CD14-positive monocyte (primary cell): ENCODE measurements around the gene TSSK1B. TPM values are rescaled to one million over a fixed set of nuclear protein-coding genes. Genes with fewer than 3 reads are reported as not detected.

Experiments
- DNase-seq, 3 donors: peaks; one replicate each; pipeline ENCODE4 v3.0.0-alpha.2; 2011 to 2022
- H2AFZ ChIP-seq: 2 replicates; pipeline ENCODE4 v1.6.0; 2012; ENCODE audit warnings: mild to moderate bottlenecking, low read depth, low read length, inconsistent platforms; ENCODE audit not compliant: insufficient read depth, poor library complexity, severe bottlenecking
- H3K27ac ChIP-seq, 2 donors: 1 replicate in 1 of 2; 2 replicates in 1 of 2; pipeline ENCODE4 v1.5.1; 2012 to 2013; ENCODE audit warnings: low read length in 2 of 2, control low read depth in 1 of 2, inconsistent platforms in 1 of 2, low read depth in 1 of 2, mild to moderate bottlenecking in 1 of 2
- H3K27me3 ChIP-seq, 2 donors: one replicate each; pipeline versions ENCODE4 v1.6.0 to v1.6.1; 2011 to 2013; ENCODE audit warnings: low read length in 2 of 2; ENCODE audit not compliant: control insufficient read depth in 2 of 2, insufficient read depth in 2 of 2
- H3K36me3 ChIP-seq, 2 donors: replicated peaks in 1 of 2; 1 replicate in 1 of 2; 2 replicates in 1 of 2; pipeline versions ENCODE4 v1.5.1 to v1.6.1; 2012 to 2013; ENCODE audit warnings: low read length in 2 of 2, control low read depth in 1 of 2, inconsistent platforms in 1 of 2, mild to moderate bottlenecking in 1 of 2; ENCODE audit not compliant: insufficient read depth in 2 of 2, control insufficient read depth in 1 of 2
- H3K4me1 ChIP-seq, 2 donors: 1 replicate in 1 of 2; 2 replicates in 1 of 2; pipeline versions ENCODE4 v1.5.1 to v1.6.1; 2012 to 2013; ENCODE audit warnings: low read length in 2 of 2, control low read depth in 1 of 2, inconsistent platforms in 1 of 2, mild to moderate bottlenecking in 1 of 2, moderate library complexity in 1 of 2; ENCODE audit not compliant: insufficient read depth in 2 of 2, control insufficient read depth in 1 of 2
- H3K4me2 ChIP-seq: replicated peaks from 2 replicates; pipeline ENCODE3; 2012; ENCODE audit warnings: low read length, moderate library complexity, mild to moderate bottlenecking; ENCODE audit not compliant: poor library complexity, severe bottlenecking; ENCODE audit errors: extremely low read depth
- H3K4me3 ChIP-seq, 3 experiments: fragments of 200-600 bp in 1 of 3; sonication (generic) in 1 of 3; replicated peaks in 1 of 3; 1 replicate in 2 of 3; 2 replicates in 1 of 3; pipeline ENCODE4 v1.5.1; 2011 to 2013; ENCODE audit warnings: low read length in 3 of 3, mild to moderate bottlenecking in 3 of 3, control low read depth in 2 of 3, low read depth in 2 of 3, inconsistent platforms in 1 of 3, moderate library complexity in 1 of 3
- H3K79me2 ChIP-seq: 2 replicates; pipeline ENCODE4 v1.6.0; 2012; ENCODE audit warnings: mild to moderate bottlenecking, control low read depth, inconsistent platforms, low read length, moderate library complexity; ENCODE audit not compliant: insufficient read depth
- H3K9ac ChIP-seq: 2 replicates; pipeline ENCODE4 v1.6.0; 2017; ENCODE audit warnings: low read length, mild to moderate bottlenecking; ENCODE audit not compliant: insufficient read depth, poor library complexity, severe bottlenecking
- H3K9me3 ChIP-seq, 2 donors: replicated peaks in 1 of 2; 1 replicate in 1 of 2; 2 replicates in 1 of 2; pipeline versions ENCODE4 v1.5.1 to v1.6.1; 2012 to 2013; ENCODE audit warnings: low read length in 2 of 2, control low read depth in 1 of 2; ENCODE audit not compliant: control insufficient read depth in 1 of 2, insufficient read depth in 1 of 2
- H4K20me1 ChIP-seq: 2 replicates; pipeline ENCODE4 v1.6.0; 2012; ENCODE audit warnings: mild to moderate bottlenecking, low read length, control low read depth, moderate library complexity; ENCODE audit not compliant: insufficient read depth
- H3K27ac Mint-ChIP-seq, 7 donors: one replicate each; pipeline ENCODE4 v1.8.0; 2020; ENCODE audit warnings: mild to moderate bottlenecking in 7 of 7, mixed read lengths in 7 of 7, moderate library complexity in 6 of 7, inconsistent platforms in 2 of 7
- H3K27me3 Mint-ChIP-seq, 3 donors: one replicate each; pipeline ENCODE4 v1.8.0; 2021 to 2022; ENCODE audit warnings: low read depth in 3 of 3, mild to moderate bottlenecking in 3 of 3, mixed read lengths in 3 of 3, moderate library complexity in 3 of 3, inconsistent platforms in 1 of 3
- H3K36me3 Mint-ChIP-seq, 2 donors: one replicate each; pipeline ENCODE4 v1.8.0; 2020; ENCODE audit warnings: mixed read lengths in 2 of 2, inconsistent platforms in 1 of 2, mild to moderate bottlenecking in 1 of 2
- H3K4me1 Mint-ChIP-seq: one replicate; pipeline ENCODE4 v1.8.0; 2020; ENCODE audit warnings: mild to moderate bottlenecking, mixed read lengths
- H3K4me3 Mint-ChIP-seq, 2 donors: one replicate each; pipeline ENCODE4 v1.8.0; 2020; ENCODE audit warnings: mild to moderate bottlenecking in 2 of 2, mixed read lengths in 2 of 2, moderate library complexity in 1 of 2
- H3K9me3 Mint-ChIP-seq, 7 donors: one replicate each; pipeline ENCODE4 v1.8.0; 2020 to 2022; ENCODE audit warnings: mixed read lengths in 7 of 7, mild to moderate bottlenecking in 6 of 7, moderate library complexity in 6 of 7, inconsistent platforms in 2 of 7
- CTCF ChIP-seq: fragments of 200-600 bp; IDR thresholded peaks from one replicate; pipeline ENCODE4 v1.8.0; 2022; ENCODE audit warnings: antibody characterized with exemption, mild to moderate bottlenecking
- WGBS: methylation state at CpG from one replicate; pipeline ENCODE4 v1.1.5; 2013; ENCODE audit warnings: missing lambda C conversion rate; ENCODE audit not compliant: insufficient coverage; 5-methylcytosine and 5-hydroxymethylcytosine counted together
- intact Hi-C, 2 donors: fragments of 100-400 bp; cut with micrococcal nuclease; formaldehyde crosslinking; loops; one replicate each; pipeline versions ENCODE4 v1.15.0 to v1.15.1; 2023
- polyA plus RNA-seq, 3 donors: library from polyadenylated mRNA; depleted of rRNA in 1 of 3; unstranded in 2 of 3; stranded (reverse) in 1 of 3; fragments of 300-500 nt in 2 of 3; fragments of >200 nt in 1 of 3; fragmentation: Illumina TruSeq in 2 of 3; gene quantifications; 1 replicate in 2 of 3; 2 replicates in 1 of 3; pipeline ENCODE4 v1.2.3, GENCODE V29; 2012 to 2021

TSSK1B gene
- polyA plus RNA-seq, 3 donors = not detected

- H3K9ac ChIP-seq = no peak overlapping the region
- intact Hi-C loops = no loop called here
- H3K27ac ChIP-seq = no peak overlapping the region
- Mint-ChIP-seq H3K27me3 (peaks cover 4 to 20% (median 13%) of the 10 kb centered on the region in 3 donors), H3K36me3 (no peaks in the 10 kb centered on the region), H3K4me1 (no peaks in the 10 kb centered on the region), H3K9me3 (peaks cover 0 to 1% (median 0%) of the 10 kb centered on the region in 7 donors), H3K4me3 (no peak overlapping the region), H3K27ac (no peak overlapping the region)
- no peaks in the 10 kb centered on the region for H3K36me3 ChIP-seq
- H3K9me3 ChIP-seq = no peaks in the 10 kb centered on the region
- H3K4me2 ChIP-seq = no peak overlapping the region
- no peak for TF ChIP-seq CTCF
- 83% methylated on average over 1 of the region's 3 CpGs for WGBS
- H4K20me1 ChIP-seq = no peaks in the 10 kb centered on the region
- no peak for DNase-seq
- no peak overlapping the region for H3K4me3 ChIP-seq
- no peaks in the 10 kb centered on the region for H3K79me2 ChIP-seq
- no peaks in the 10 kb centered on the region for H3K4me1 ChIP-seq
- H2AFZ ChIP-seq = no peak overlapping the region
- H3K27me3 ChIP-seq = peaks cover 9 to 25% of the 10 kb centered on the region in 2 donors
Measured at GRCh38 chr5:113397046-113397445, 37.7 kb downstream of the TSSK1B start.

- no peaks in the 10 kb centered on the region for H3K79me2 ChIP-seq
Measured at GRCh38 chr5:113394658-113395057, 40.1 kb downstream of the TSSK1B start.

More at GRCh38 chr5:113394658-113395057, 40.1 kb downstream of the TSSK1B start:
- H3K9me3 Mint-ChIP-seq = peaks cover 0 to 2% (median 0%) of the 10 kb centered on the region in 7 donors
- H3K4me3 Mint-ChIP-seq = no peak overlapping the region
- H3K4me3 ChIP-seq = no peak overlapping the region
- no peak for DNase-seq
- no peak overlapping the region for H3K27ac Mint-ChIP-seq
- peaks cover 12 to 27% of the 10 kb centered on the region in 2 donors for H3K27me3 ChIP-seq
- H3K9ac ChIP-seq = no peak overlapping the region
- H3K9me3 ChIP-seq = no peaks in the 10 kb centered on the region
- WGBS = 100% methylated on average over 1 of the region's 2 CpGs
- H3K4me1 Mint-ChIP-seq = no peaks in the 10 kb centered on the region
- no peaks in the 10 kb centered on the region for H4K20me1 ChIP-seq
- no peak overlapping the region for H3K4me2 ChIP-seq
- H3K36me3 Mint-ChIP-seq = no peaks in the 10 kb centered on the region
- H3K4me1 ChIP-seq = no peaks in the 10 kb centered on the region
- no peak for TF ChIP-seq CTCF
- no peak overlapping the region for H2AFZ ChIP-seq
- intact Hi-C loops = no loop called here
- H3K27ac ChIP-seq = no peak overlapping the region
- no peaks in the 10 kb centered on the region for H3K36me3 ChIP-seq
- H3K27me3 Mint-ChIP-seq = peaks cover 6 to 24% (median 14%) of the 10 kb centered on the region in 3 donors
